Prostate gland (tissue), 2 donors: ENCODE results near the gene ABHD10.

Experiments
- POLR2A ChIP-seq: fragments of 450-650 bp; IDR thresholded peaks from one replicate; pipeline ENCODE4 v1.6.1; 2016; ENCODE audit warnings: antibody characterized with exemption, mild to moderate bottlenecking
- POLR2AphosphoS5 ChIP-seq: sonication (generic); formaldehyde crosslinking; IDR thresholded peaks from one replicate; pipeline ENCODE4 v1.6.1; 2017; ENCODE audit warnings: antibody characterized with exemption
- TF ChIP-seq, protein P1 (sequence below), 4 experiments: fragments of 200-600 bp in 2 of 4; fragments of 450-650 bp in 2 of 4; sonication (generic) in 2 of 4; IDR thresholded peaks; 1 replicate in 3 of 4; 2 replicates in 1 of 4; pipeline ENCODE4 v1.5.1; 2016 to 2019; ENCODE audit warnings: antibody characterized with exemption in 4 of 4, mild to moderate bottlenecking in 2 of 4, moderate library complexity in 2 of 4

DNA sequence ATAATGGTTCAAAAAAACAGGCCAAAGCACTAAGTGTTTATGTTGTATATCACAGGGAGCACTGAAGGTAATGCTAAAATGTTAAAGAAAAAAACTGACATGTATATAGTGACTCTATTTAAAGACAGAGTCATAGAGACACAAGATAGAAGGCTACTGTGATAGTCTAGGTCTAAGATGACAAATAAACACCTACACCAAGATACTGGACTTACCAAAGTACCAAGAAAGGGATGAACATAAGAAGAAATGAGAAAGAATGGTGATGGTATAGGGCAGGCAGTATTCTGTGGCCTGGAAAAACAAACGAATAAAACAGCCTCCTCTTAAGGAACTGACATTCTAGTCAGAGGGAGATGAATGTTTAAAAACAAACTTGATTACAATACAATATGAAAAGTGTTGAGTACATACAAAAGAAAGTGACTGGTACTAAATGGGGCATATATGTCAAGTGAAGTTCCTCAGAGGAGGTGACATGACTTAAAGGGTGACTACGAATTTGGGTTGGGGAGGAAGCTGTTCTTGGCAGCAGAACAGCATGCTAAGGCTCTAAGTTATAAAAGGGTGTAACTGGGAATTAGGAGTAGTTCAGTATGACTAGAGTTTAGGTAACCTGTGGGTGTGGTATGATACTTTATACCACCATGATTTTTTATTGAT, 5.9 kb downstream of the ABHD10 start:
- TF ChIP-seq, protein P1, sequence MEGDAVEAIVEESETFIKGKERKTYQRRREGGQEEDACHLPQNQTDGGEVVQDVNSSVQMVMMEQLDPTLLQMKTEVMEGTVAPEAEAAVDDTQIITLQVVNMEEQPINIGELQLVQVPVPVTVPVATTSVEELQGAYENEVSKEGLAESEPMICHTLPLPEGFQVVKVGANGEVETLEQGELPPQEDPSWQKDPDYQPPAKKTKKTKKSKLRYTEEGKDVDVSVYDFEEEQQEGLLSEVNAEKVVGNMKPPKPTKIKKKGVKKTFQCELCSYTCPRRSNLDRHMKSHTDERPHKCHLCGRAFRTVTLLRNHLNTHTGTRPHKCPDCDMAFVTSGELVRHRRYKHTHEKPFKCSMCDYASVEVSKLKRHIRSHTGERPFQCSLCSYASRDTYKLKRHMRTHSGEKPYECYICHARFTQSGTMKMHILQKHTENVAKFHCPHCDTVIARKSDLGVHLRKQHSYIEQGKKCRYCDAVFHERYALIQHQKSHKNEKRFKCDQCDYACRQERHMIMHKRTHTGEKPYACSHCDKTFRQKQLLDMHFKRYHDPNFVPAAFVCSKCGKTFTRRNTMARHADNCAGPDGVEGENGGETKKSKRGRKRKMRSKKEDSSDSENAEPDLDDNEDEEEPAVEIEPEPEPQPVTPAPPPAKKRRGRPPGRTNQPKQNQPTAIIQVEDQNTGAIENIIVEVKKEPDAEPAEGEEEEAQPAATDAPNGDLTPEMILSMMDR (IDR thresholded peaks at IDR 0.05): no peak
- no peak for TF ChIP-seq POLR2A
- TF ChIP-seq POLR2AphosphoS5: no peak
